Measurements from ENCODE around the gene UBAC1.

The UBAC1 gene, protein sequence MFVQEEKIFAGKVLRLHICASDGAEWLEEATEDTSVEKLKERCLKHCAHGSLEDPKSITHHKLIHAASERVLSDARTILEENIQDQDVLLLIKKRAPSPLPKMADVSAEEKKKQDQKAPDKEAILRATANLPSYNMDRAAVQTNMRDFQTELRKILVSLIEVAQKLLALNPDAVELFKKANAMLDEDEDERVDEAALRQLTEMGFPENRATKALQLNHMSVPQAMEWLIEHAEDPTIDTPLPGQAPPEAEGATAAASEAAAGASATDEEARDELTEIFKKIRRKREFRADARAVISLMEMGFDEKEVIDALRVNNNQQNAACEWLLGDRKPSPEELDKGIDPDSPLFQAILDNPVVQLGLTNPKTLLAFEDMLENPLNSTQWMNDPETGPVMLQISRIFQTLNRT

GRCh38 chr9:135961277-135961715 is at the start of gene UBAC1:
UBAC1 (minus strand) TSS chr9:135961373; CDS start chr9:135961162, 211 bp downstream.
- in situ Hi-C loops (cut with MboI; ENCODE audit: low pct_unique_long_range_greater_than_20kb, low sequenced_read_pairs) = no loop called here
- peak; percentile 97 for DNase-seq

DNA sequence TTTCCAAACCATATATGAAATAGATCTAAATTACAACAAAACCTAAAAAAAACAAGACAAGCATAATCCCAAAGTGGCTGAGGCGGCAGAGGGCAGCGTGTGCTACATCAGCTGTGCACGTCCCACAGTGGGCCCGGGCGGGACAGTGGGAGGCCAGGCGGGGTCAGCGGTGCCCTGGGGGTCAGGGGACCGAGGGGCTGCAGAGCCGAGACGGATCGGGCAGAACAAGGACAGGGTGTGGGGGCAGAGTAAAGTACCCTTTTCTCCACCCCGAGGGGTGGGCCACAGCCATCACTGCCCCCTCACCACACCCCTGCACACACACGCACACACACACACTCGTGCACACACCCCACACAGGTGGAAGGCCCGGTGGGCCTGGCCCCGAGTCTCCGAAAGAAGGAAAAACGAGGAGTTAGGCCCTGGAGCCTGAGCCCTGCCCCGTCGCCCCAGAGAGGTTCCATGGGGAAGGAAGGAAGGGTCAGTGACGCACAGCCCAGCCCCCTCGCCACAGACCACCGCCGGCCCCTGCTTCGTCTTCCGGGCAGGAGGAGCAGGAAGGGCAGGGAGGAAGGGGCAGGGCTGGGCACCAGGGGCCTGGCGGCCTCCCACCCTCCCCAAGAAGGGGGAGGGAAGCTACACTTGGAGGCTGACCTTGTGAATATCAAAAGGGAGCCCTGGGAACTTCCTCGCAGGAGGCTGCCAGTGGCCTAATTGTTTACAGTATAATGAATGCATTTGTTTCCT is 49.6 kb upstream of the UBAC1 start:
- in situ Hi-C loops (cut with MboI; ENCODE audit: low pct_unique_long_range_greater_than_20kb, low sequenced_read_pairs) = no loop called here
- no peak for DNase-seq

GRCh38 chr9:136010176-136010575 is 49.0 kb upstream of the UBAC1 start:
- DNase-seq = no peak
- in situ Hi-C loops (cut with MboI; ENCODE audit: low pct_unique_long_range_greater_than_20kb, low sequenced_read_pairs) = no loop called here

DNA sequence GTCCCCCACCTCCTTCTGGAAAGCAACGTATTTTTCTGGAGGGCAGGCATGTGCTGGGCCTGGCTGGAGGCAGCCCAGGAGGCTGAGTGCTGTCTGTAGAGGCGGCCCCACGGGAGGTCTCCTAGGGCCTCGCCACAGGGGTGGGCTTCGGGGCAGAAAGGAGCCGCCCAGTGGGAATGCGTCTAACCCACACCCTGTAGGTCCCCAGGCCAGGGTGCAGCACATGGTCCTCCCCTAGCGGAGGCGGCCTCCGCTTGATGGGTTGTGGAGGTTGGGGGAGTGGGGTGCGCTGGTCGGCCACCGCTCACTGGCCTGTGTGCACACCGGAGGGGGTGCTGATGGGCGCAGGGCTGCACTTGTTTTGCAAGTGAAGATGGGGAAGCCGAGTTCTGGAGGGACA is 48.3 kb upstream of the UBAC1 start:
- DNase-seq = no peak
- in situ Hi-C loops (cut with MboI; ENCODE audit: low pct_unique_long_range_greater_than_20kb, low sequenced_read_pairs) = no loop called here

DNA sequence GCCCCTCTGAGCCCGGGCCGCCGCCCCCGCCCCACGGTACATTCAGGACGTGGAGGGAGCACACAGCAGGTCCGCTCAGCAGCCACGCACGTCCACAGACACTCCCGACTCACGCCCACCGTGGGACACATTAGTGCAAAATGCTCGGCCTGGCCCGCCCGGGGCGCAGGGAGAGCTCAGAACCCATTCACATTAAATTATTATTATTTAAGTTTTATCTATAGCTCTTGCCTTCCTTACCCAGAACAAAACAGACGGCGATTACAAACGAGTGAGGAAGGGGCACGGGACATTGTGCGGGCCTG is 47.5 kb upstream of the UBAC1 start:
- no peak for DNase-seq
- in situ Hi-C loops (cut with MboI; ENCODE audit: low pct_unique_long_range_greater_than_20kb, low sequenced_read_pairs) = no loop called here

DNA sequence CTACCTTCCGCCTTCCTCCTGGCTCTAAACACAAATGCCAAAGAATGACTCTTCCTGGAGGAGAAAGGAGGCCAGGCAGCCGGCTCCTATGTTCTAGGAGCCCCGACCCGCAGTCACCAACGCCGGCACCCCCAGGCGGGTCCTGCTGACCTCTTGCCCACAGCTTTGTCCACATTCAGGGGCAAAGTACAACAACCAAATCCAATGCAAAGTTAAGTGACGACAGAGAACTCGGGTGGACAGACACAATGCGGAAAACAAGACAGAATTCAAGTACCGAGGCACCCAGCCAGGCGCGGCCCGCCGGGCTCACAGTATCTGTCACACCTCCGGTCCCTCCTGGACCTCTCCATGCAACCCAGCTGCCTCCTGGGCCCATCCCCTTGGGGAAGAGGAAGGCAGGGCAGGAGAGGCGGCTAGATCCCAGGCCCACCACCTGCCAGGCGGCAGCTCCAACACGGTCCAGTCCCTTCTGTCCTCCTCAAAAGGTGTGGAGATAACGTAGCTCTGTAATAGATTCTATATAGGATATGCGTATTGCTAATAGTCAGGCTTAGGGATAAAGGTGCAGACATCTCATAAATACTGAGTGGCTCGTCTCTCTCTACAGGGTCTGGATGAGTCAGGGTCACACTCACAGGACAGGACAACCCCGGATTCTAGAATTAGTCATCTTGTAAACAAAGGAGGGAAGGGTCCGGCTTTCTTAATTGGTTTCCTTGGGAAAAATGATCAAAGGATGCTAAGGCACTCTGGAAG is 46.9 kb upstream of the UBAC1 start:
- no peak for DNase-seq
- in situ Hi-C loops (cut with MboI; ENCODE audit: low pct_unique_long_range_greater_than_20kb, low sequenced_read_pairs) = no loop called here

GRCh38 chr9:136007276-136007933 is 46.2 kb upstream of the UBAC1 start:
- in situ Hi-C loops (cut with MboI; ENCODE audit: low pct_unique_long_range_greater_than_20kb, low sequenced_read_pairs) = no loop called here
- DNase-seq = no peak

DNA sequence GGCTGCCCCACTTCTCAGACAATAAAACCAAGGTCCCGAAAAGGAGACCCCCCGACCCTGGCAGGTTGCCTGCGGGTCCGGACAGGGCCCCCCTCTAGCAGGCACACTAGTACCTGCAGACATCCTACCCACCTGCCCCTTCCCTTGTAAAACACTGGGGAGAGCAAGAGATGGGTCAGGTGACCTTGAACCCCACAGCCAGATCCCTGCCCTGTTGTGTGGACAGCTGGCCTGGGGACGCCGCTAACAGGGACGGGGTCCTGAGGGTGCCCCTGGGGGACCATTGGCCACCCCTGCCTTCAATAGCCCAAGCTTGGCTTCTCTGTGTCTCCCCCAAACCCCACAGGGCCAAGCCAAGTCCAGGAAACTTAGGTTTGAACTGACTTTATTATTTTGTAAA is 45.0 kb upstream of the UBAC1 start:
- in situ Hi-C loops (cut with MboI; ENCODE audit: low pct_unique_long_range_greater_than_20kb, low sequenced_read_pairs) = no loop called here
- no peak for DNase-seq

DNA sequence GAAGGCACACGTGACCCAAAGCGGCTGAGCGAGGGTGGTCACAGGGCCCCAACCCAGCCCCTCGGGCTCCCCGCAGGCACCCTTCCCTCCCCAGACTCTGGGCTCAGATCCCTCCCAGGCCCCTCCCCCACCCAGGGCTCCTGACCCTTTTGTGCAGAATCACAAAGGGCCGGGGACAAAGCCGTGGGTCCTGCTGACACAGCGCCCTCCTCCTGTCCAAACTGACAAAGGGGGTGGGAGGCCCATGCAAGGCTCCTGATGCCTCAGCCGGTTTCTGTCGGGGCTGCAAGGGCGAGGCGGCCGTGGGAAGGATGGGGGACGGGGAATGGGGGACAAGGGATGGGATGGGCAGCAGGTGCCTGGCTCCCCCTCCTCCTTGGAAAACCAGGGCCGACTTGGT is 43.5 kb upstream of the UBAC1 start:
- no peak for DNase-seq
- in situ Hi-C loops (cut with MboI; ENCODE audit: low pct_unique_long_range_greater_than_20kb, low sequenced_read_pairs) = no loop called here

DNA sequence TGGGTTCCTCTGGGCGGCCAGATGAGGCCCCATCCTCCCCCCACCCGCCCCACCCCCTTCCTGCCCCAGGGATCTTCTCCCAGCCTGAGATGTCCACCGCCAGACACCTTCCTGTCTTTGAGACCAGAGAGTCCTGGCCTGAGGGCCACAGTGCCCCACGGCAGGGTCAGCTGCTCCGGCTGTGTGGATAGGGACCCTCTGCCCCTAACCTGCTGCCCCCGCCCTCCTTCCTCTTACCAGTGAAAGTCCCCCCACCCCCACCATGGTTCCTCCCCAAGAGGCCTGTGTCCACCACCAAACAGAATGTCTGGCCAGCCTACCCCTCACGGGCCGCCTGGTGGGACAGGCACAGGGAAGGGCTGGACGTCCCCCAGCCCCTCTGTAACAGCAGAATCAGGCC is 43.0 kb upstream of the UBAC1 start:
- in situ Hi-C loops (cut with MboI; ENCODE audit: low pct_unique_long_range_greater_than_20kb, low sequenced_read_pairs) = no loop called here
- DNase-seq = no peak

DNA sequence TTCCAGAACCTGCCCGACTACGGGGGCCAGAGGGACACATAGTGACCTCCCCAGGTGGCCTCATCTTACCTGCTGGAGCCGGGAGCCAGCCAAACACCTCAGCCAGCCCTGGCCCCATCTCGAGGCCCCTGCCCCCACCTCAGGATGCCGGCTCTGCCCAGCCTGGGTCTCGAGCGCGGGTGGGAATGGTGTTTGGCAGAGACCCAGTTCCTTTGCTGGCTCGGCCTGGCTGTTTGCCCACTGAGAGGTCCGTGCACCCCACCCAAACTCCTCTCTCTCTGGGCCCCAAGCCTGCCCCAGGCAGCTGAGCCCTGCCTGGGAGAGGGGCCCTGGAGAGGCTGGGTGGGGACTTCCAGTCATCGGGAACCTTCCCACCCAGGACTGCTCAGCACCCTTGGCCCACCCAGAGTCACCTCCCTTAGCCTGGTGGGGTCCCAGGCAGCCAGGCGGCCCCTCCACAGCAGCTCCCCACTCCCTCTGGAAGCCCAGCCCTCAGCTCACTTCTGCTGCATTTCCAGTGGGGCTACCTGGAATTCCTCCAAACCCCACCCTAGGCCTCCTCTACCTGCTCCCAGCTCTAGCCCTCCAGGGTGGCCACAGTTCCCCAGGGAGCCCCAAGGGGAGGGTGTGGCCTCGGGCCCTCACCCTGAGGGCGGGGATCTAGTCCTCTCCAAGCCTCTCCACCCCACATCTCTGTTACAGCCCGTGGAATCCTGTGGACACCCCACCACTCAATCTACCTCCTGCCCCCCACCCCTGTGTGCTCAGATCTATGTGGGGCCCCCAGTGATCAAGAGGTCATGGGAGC is 42.4 kb upstream of the UBAC1 start:
- in situ Hi-C loops (cut with MboI; ENCODE audit: low pct_unique_long_range_greater_than_20kb, low sequenced_read_pairs) = no loop called here
- no peak for DNase-seq

- no peak for DNase-seq
- in situ Hi-C loops (cut with MboI; ENCODE audit: low pct_unique_long_range_greater_than_20kb, low sequenced_read_pairs) = no loop called here
These were observed 41.7 kb upstream of the UBAC1 start for GRCh38 chr9:136002881-136003280.

DNA sequence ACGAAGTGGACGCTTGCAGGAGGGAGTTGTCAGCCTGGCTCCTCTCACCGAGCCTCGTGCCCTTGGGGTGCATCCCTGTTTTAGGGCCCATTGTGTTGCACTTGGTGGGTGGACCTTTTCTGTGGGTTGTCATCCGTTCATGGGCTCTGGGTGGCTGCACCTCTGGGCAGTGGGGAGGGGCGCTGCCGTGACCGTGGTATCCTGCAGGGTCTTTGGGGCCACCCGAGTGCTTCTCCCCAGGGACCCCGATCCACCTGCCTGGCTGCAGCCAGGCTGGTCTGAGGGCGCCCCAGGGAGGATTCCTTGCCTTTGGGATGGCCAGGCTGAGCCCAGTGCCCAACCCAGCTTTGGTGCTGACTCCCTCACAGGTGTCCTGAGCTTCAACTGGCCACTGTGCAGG is 41.0 kb upstream of the UBAC1 start:
- DNase-seq = no peak
- in situ Hi-C loops (cut with MboI; ENCODE audit: low pct_unique_long_range_greater_than_20kb, low sequenced_read_pairs) = no loop called here

DNA sequence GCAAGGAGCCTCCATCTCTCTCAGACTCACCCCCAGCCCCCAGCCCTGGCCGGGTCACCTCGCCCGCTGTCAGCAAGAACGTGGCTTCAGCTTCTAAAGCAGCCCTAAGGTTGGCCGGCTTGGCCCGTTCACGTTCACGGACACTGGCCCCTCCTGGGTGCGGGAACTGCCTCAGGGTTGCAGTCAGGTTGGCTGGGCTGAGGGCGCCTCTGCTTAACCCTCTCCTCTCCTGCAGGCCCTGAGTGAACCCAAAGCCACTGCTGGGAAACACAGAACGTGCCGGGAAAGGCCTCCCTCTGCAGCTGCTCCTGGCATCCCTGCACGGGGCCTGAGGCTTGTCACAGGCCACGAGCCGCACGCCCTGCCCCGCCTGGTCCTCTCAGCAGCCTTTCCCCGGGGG is 40.1 kb upstream of the UBAC1 start:
- DNase-seq = no peak
- in situ Hi-C loops (cut with MboI; ENCODE audit: low pct_unique_long_range_greater_than_20kb, low sequenced_read_pairs) = no loop called here

DNA sequence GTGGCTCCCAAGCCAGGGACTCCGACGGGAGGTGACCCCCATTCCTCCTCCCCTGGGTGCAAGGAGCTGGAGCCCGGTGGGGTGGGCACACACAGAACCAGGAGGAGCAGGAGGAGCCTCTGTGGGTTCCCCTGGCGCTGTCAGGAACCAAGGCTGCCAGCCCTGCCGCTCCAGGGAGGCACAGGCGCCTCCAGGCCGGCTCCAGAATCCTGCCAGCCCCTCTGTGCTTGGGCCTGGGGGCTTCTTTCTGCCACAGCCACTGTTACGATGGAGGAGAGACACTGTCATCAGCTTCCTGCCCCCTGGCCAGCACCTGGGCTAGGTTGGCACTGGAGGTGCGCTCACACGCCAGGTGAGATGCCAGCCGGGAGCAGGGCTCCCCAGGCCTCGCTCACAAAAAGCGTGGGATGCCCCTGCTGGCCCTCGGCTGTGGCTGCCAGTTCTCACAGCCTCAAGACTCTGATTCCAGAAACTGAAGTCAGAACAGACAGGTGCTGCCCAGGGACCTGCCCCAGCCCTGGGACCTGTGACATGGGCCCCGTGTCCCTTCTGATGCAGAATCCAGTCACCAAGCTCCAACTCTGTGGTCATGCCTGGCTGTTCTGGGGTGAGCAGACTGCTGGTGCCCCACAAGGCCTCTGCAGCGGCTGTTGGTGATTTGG is 37.4 kb upstream of the UBAC1 start:
- no peak for DNase-seq
- in situ Hi-C loops (cut with MboI; ENCODE audit: low pct_unique_long_range_greater_than_20kb, low sequenced_read_pairs) = no loop called here

- DNase-seq = no peak
- in situ Hi-C loops (cut with MboI; ENCODE audit: low pct_unique_long_range_greater_than_20kb, low sequenced_read_pairs) = no loop called here
These were observed 36.8 kb upstream of the UBAC1 start for GRCh38 chr9:135998016-135998380.

DNA sequence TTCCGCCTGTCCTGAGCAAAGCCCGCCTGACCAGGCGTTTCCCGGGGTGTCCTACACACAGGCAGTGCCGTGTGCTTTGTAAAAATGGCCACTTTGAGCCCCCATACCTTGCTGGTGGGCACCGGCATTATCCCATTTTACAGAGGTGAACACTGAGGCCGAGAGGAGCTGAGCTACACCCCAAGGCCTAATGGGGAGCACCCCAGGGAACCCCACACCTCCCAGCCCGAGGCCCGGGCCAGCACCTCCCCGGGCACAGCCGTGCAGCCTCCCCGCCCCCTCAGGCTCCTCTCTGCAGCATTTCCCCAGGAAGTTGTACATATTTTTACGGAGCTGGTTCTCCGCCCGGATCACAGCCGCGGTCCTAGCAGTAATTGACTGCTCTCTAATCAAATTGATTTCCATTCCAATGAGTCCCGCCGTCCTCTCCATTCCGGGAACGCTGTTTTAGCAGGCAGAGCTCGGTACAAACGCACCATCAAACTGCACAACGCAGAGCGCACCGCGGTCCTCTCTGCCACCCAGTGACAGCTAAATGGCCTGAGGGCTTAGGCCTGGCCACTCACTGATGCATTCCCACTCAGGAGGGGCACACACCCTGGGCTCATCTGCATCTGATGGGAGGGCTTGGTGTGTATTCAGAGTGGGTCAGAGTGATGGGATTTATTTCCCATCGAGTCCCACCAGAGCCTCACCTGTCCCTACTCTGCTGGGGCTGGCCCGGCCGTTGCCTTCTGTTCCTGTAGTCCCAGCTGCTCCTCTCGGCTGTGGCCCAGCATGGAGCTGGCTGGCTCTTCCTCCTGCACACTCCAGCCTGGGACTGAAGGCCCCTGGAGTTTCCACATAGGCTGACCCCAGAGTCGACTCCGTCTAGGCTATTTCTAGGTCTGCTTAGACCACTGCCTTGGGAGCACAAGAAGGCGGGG is 36.2 kb upstream of the UBAC1 start:
- no peak for DNase-seq
- in situ Hi-C loops (cut with MboI; ENCODE audit: low pct_unique_long_range_greater_than_20kb, low sequenced_read_pairs) = no loop called here

Measured in KBM-7 (cell line).